ENCODE data around the gene ARHGEF19.

- no peak for TF ChIP-seq CTCF (IDR thresholded peaks at IDR 0.05; ENCODE audit: low read depth, low read length, poor library complexity, severe bottlenecking)
- no peak for TF ChIP-seq EZH2phosphoT487 (IDR thresholded peaks at IDR 0.05; ENCODE audit: borderline replicate concordance, low read length)
Observed at GRCh38 chr1:16218014-16218673, 5.7 kb upstream of the ARHGEF19 start.

Measured in DOHH2 (cell line).